K562 (cell line): ENCODE data around the gene NRG3. TPM values are rescaled to one million over a fixed set of nuclear protein-coding genes. Genes with fewer than 3 reads are reported as not detected.

Source experiments
- ATAC-seq: fragments of 200-7000 bp; cut with Tn5 transposase; 3 replicates; pipeline ENCODE4 v1.9.1; 2020; ENCODE audit warnings: moderate library complexity
- BruUV-seq: library from RNA; stranded (reverse); fragments of 400-500 nt; replicated peaks from 2 replicates; lab custom pipeline; 2021; lab: Mats Ljungman, UMichigan
- CTCF ChIA-PET: fragments of 300-600 bp; formaldehyde crosslinking; extraction: SDS; loops from one replicate; lab custom pipeline; 2021; ENCODE audit warnings: low intra/inter-chr PET ratio; lab: Yijun Ruan, JAX
- POLR2A ChIA-PET: fragments of 300-600, 350-650 bp; sonication (Branson Sonifier 250); formaldehyde crosslinking; extraction: SDS; loops from one replicate; lab custom pipeline; 2021; ENCODE audit warnings: antibody characterized with exemption, inconsistent platforms; lab: Yijun Ruan, JAX
- DNase-seq, 4 experiments: peaks; one replicate each; pipeline versions ENCODE4 v3.0.0 to v3.0.0-alpha.2; 2011 to 2018; ENCODE audit warnings: low spot score in 3 of 4, mixed read lengths in 3 of 4; ENCODE audit errors: extremely low read depth in 1 of 4
- FAIRE-seq: peaks from 2 replicates; lab custom pipeline; 2011; peaks lifted over from hg19 to GRCh38; lab: Jason Lieb, UNC
- H2AFZ ChIP-seq: 2 replicates; pipeline ENCODE4 v1.6.0; 2011; ENCODE audit warnings: low read depth, low read length, control low read depth, inconsistent platforms
- H3K27ac ChIP-seq: fragments of 200-600 bp; 3 replicates; pipeline ENCODE4 v1.8.0; 2011; ENCODE audit warnings: low read depth, mild to moderate bottlenecking, control low read depth, inconsistent platforms, low read length, moderate library complexity, mixed read lengths; ENCODE audit errors: extremely low read depth
- H3K27me3 ChIP-seq, 2 experiments: fragments of 300-600 bp in 1 of 2; 2 replicates in 1 of 2; 3 replicates in 1 of 2; pipeline versions ENCODE4 v1.6.0 to v1.8.0; 2011; ENCODE audit warnings: inconsistent platforms in 2 of 2, low read length in 2 of 2, mild to moderate bottlenecking in 1 of 2, mixed read lengths in 1 of 2, moderate library complexity in 1 of 2; ENCODE audit not compliant: control insufficient read depth in 2 of 2, insufficient read depth in 2 of 2
- H3K36me3 ChIP-seq: fragments of 300-600 bp; 3 replicates; pipeline ENCODE4 v1.8.0; 2011; ENCODE audit warnings: mild to moderate bottlenecking, low read length, inconsistent platforms; ENCODE audit not compliant: control insufficient read depth, insufficient read depth
- H3K4me1 ChIP-seq, 2 experiments: fragments of 200-600 bp in 1 of 2; replicated peaks in 1 of 2; 2 replicates in 1 of 2; 3 replicates in 1 of 2; pipeline versions ENCODE4 v1.5.1 to v1.8.0; 2011; ENCODE audit warnings: inconsistent platforms in 2 of 2, low read length in 2 of 2, mild to moderate bottlenecking in 1 of 2, mixed read lengths in 1 of 2, moderate library complexity in 1 of 2; ENCODE audit not compliant: control insufficient read depth in 2 of 2, insufficient read depth in 2 of 2
- H3K4me2 ChIP-seq: 2 replicates; pipeline ENCODE4 v1.6.1; 2011; ENCODE audit warnings: low read length, control low read depth, inconsistent platforms, mixed read lengths; ENCODE audit not compliant: insufficient read depth
- H3K4me3 ChIP-seq: fragments of 200-600 bp; sonication (generic), shearing (Covaris generic); 2 replicates; pipeline ENCODE4 v1.5.1; 2016; ENCODE audit warnings: control low read depth, inconsistent platforms
- H3K79me2 ChIP-seq: fragments of 200-600 bp; 3 replicates; pipeline ENCODE4 v1.8.0; 2011; ENCODE audit warnings: low read length, inconsistent platforms; ENCODE audit not compliant: control insufficient read depth, insufficient read depth
- H3K9ac ChIP-seq, 2 experiments: 2 replicates each; pipeline versions ENCODE4 v1.6.0 to v1.6.1; 2011; ENCODE audit warnings: low read depth in 2 of 2, low read length in 2 of 2, control low read depth in 1 of 2, inconsistent platforms in 1 of 2, mild to moderate bottlenecking in 1 of 2, mixed read lengths in 1 of 2; ENCODE audit not compliant: insufficient read depth in 1 of 2
- H3K9me1 ChIP-seq: one replicate; pipeline ENCODE4 v1.6.0; 2011; ENCODE audit warnings: inconsistent platforms, mild to moderate bottlenecking, low read length, moderate library complexity; ENCODE audit not compliant: control insufficient read depth, insufficient read depth
- H3K9me3 ChIP-seq: replicated peaks from 2 replicates; pipeline ENCODE4 v1.5.1; 2011; ENCODE audit warnings: low read depth, low read length, inconsistent platforms; ENCODE audit not compliant: control insufficient read depth, insufficient read depth
- H4K20me1 ChIP-seq: replicated peaks from 2 replicates; pipeline ENCODE4 v1.6.1; 2011; ENCODE audit warnings: low read length, inconsistent platforms, mixed read lengths; ENCODE audit not compliant: control insufficient read depth, insufficient read depth
- NR2C2 ChIP-seq, 2 experiments: fragments of 200-800 bp in 1 of 2; sonication (Bioruptor generic) in 1 of 2; sonication (generic) in 1 of 2; formaldehyde crosslinking in 1 of 2; IDR thresholded peaks; 2 replicates each; pipeline versions ENCODE4 v1.6.1 to v1.8.0; 2016 to 2022; ENCODE audit warnings: mild to moderate bottlenecking in 1 of 2, missing compliant biosample characterization in 1 of 2, missing genetic modification characterization in 1 of 2, missing genetic modification reagents in 1 of 2
- PHB ChIP-seq: fragments of 250-450 bp; sonication (Bioruptor Pico); IDR thresholded peaks from 2 replicates; pipeline ENCODE4 v1.5.0; 2021
- STAG1 ChIP-seq: sonication (generic); formaldehyde crosslinking; IDR thresholded peaks from 2 replicates; pipeline ENCODE4 v1.5.0; 2020; ENCODE audit warnings: missing genetic modification reagents, borderline replicate concordance
- ZNF444 ChIP-seq: fragments of 250-450 bp; sonication (Bioruptor Pico); IDR thresholded peaks from 2 replicates; pipeline ENCODE4 v1.4.0; 2020; ENCODE audit warnings: mild to moderate bottlenecking, moderate library complexity
- WGBS: fragments of 100-300 bp; shearing (Covaris generic); methylation state at CpG from one replicate; pipeline ENCODE4 v1.1.6; 2016; ENCODE audit warnings: low coverage, mixed read lengths; ENCODE audit not compliant: insufficient coverage; ENCODE audit errors: missing lambda C conversion rate; 5-methylcytosine and 5-hydroxymethylcytosine counted together
- in situ Hi-C: fragments of 300-500 bp; cut with MboI; formaldehyde crosslinking; loops from 4 replicates; pipeline ENCODE4 v1.15.0; 2018; ENCODE audit warnings: inconsistent platforms, mixed read lengths
- intact Hi-C: fragments of 100-400 bp; cut with micrococcal nuclease; formaldehyde crosslinking; loops from 2 replicates; pipeline ENCODE4 v1.14.2; 2022
- polyA plus RNA-seq, 8 experiments: library from polyadenylated mRNA; depleted of rRNA in 4 of 8; stranded (reverse) in 5 of 8; unstranded in 3 of 8; fragments of >200 nt; fragmentation: Nextera tagmentation in 2 of 8; fragmentation: Illumina TruSeq in 1 of 8; extraction: Ambion mirVana in 2 of 8; extraction: Trizol in 1 of 8; gene quantifications; 2 replicates each; pipeline versions ENCODE4 v1.2.1 to v1.2.3, GENCODE V29; 2011 to 2014; ENCODE audit warnings: inconsistent platforms in 1 of 8, missing spikeins in 1 of 8
- total RNA-seq, 7 experiments: library from RNA; depleted of rRNA in 6 of 7; stranded (reverse); fragments of >200 nt in 6 of 7; fragmentation: Illumina TruSeq in 2 of 7; extraction: Trizol in 2 of 7; gene quantifications; 2 replicates each; pipeline versions ENCODE4 v1.2.1 to v1.2.3, GENCODE V29; 2011 to 2021; ENCODE audit warnings: low replicate concordance in 1 of 7
- TF ChIP-seq, protein P1 (sequence below): fragments of 250-450 bp; sonication (Bioruptor Pico); IDR thresholded peaks from 2 replicates; pipeline ENCODE4 v1.8.0; 2022; ENCODE audit warnings: inconsistent platforms, mild to moderate bottlenecking, moderate library complexity, borderline replicate concordance

The NRG3 gene
- total and polyA plus RNA-seq, 9 of the 15 experiments (the other 6 are each of a cell fraction or from before 2014, with no cell fraction given): not detected

DNA sequence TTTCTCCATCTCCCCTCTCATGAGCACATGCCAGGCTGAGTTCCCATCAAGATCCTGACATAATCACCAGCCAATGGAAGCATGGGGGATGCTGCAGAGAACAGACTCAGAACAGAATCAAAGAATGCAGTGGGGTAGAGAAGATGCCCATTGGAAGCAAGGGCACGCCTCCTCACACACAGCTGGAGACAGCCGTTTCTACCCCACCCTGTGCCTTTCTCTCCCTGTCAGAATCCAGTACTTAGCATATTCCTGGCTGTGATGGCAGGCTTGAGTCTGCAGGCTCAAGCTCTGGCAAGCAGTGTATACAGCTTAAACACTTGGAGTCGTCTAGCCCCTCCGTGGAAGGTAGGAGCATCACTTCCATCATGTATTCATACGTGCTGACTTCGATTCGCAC lies 867.9 kb downstream of the NRG3 start:
- BruUV-seq: no TSS peak
- ChIA-PET CTCF (no interaction called here), POLR2A (no interaction called here)
- no peak overlapping the region for H3K9ac ChIP-seq
- H3K27me3 ChIP-seq: no peaks in the 10 kb centered on the region
- H3K9me3 ChIP-seq: no peaks in the 10 kb centered on the region
- intact Hi-C loops: no loop called here
- no peak for ATAC-seq
- no peaks in the 10 kb centered on the region for H3K79me2 ChIP-seq
- no peak overlapping the region for H3K4me2 ChIP-seq
- no peak overlapping the region for H2AFZ ChIP-seq
- H3K36me3 ChIP-seq: no peaks in the 10 kb centered on the region
- no peak overlapping the region for H3K27ac ChIP-seq
- H3K4me3 ChIP-seq: no peak overlapping the region
- in situ Hi-C loops: no loop called here
- no peaks in the 10 kb centered on the region for H3K9me1 ChIP-seq
- DNase-seq: no peak
- no peaks in the 10 kb centered on the region for H4K20me1 ChIP-seq
- FAIRE-seq: no peak
- TF ChIP-seq NR2C2 (CRISPR knock-in tag; IDR thresholded peaks at IDR 0.05): no peak
- no peak for TF ChIP-seq NR2C2 (tag; IDR thresholded peaks at IDR 0.05)
- no peak for TF ChIP-seq PHB (CRISPR knock-in tag)
- TF ChIP-seq ZNF444 (CRISPR knock-in tag): no peak
- TF ChIP-seq, protein P1, sequence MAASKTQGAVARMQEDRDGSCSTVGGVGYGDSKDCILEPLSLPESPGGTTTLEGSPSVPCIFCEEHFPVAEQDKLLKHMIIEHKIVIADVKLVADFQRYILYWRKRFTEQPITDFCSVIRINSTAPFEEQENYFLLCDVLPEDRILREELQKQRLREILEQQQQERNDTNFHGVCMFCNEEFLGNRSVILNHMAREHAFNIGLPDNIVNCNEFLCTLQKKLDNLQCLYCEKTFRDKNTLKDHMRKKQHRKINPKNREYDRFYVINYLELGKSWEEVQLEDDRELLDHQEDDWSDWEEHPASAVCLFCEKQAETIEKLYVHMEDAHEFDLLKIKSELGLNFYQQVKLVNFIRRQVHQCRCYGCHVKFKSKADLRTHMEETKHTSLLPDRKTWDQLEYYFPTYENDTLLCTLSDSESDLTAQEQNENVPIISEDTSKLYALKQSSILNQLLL (CRISPR knock-in tag): no peak
- TF ChIP-seq STAG1 (CRISPR knock-in tag): no peak
- no peaks in the 10 kb centered on the region for H3K4me1 ChIP-seq
- WGBS: 3% methylated on average over 7 of the region's 7 CpGs
